Upper lobe of left lung (tissue), 6 donors: Measurements from ENCODE around the gene RGMB. TPM values are rescaled to one million over a fixed set of nuclear protein-coding genes. Genes with fewer than 3 reads are reported as not detected.

Experiments
- ATAC-seq, 2 donors: fragments of 200-7000 bp; cut with Tn5 transposase; one replicate each; pipeline ENCODE4 v1.9.1; 2022; ENCODE audit warnings: mild to moderate bottlenecking in 2 of 2, moderate library complexity in 2 of 2; ENCODE audit not compliant: low FRiP score in 2 of 2
- DNase-seq, 2 donors: peaks; one replicate each; pipeline ENCODE4 v3.0.0-alpha.2; 2019 to 2020
- H3K27ac ChIP-seq, 4 donors: fragments of 200-600 bp; sonication (generic); one replicate each; pipeline ENCODE4 v1.5.1; 2016 to 2019
- H3K27me3 ChIP-seq, 4 donors: fragments of 200-600 bp; sonication (generic); one replicate each; pipeline ENCODE4 v1.5.1; 2017 to 2019
- H3K36me3 ChIP-seq, 4 donors: fragments of 200-600 bp; sonication (generic); one replicate each; pipeline ENCODE4 v1.5.1; 2016 to 2019
- H3K4me1 ChIP-seq, 4 donors: fragments of 200-600 bp; sonication (generic); one replicate each; pipeline ENCODE4 v1.5.1; 2018 to 2019
- H3K4me3 ChIP-seq, 4 donors: fragments of 200-600 bp; sonication (generic); one replicate each; pipeline ENCODE4 v1.5.1; 2017 to 2019; ENCODE audit warnings: mild to moderate bottlenecking in 2 of 4, moderate library complexity in 1 of 4
- H3K9me3 ChIP-seq, 4 donors: fragments of 200-600 bp; sonication (generic); one replicate each; pipeline ENCODE4 v1.5.1; 2018 to 2019
- EP300 ChIP-seq, 4 donors: sonication (generic); formaldehyde crosslinking; IDR thresholded peaks; one replicate each; pipeline ENCODE4 v1.5.1; 2017; ENCODE audit warnings: antibody characterized with exemption in 4 of 4, control low read depth in 2 of 4
- POLR2A ChIP-seq, 4 donors: fragments of 450-650 bp; IDR thresholded peaks; one replicate each; pipeline ENCODE4 v1.5.1; 2016 to 2017; ENCODE audit warnings: antibody characterized with exemption in 4 of 4, mild to moderate bottlenecking in 2 of 4
- POLR2AphosphoS5 ChIP-seq, 2 donors: sonication (generic); formaldehyde crosslinking; IDR thresholded peaks; one replicate each; pipeline ENCODE4 v1.5.1; 2017; ENCODE audit warnings: antibody characterized with exemption in 2 of 2
- WGBS, 2 donors: methylation state at CpG; one replicate each; pipeline ENCODE4 v1.1.5; 2017 to 2018; 5-methylcytosine and 5-hydroxymethylcytosine counted together
- total RNA-seq, 6 donors: library from RNA; depleted of rRNA in 4 of 6; stranded (reverse); fragments of >200 nt in 4 of 6; gene quantifications; one replicate each; pipeline versions ENCODE4 v1.1.0 to v1.2.1, GENCODE V29; 2016 to 2021
- TF ChIP-seq, protein P1 (sequence below), 6 experiments: fragments of 450-650 bp in 4 of 6; fragments of 200-600 bp in 2 of 6; sonication (generic) in 2 of 6; IDR thresholded peaks; one replicate each; pipeline ENCODE4 v1.5.1; 2016 to 2019; ENCODE audit warnings: antibody characterized with exemption in 6 of 6
- donor health status: DM: no; HTN: no; CAD: no; lungs with moderate emphysema.
- donor health status: DM: no; HTN: yes; CAD: no; lungs with severe emphysema.

The RGMB gene
- total RNA-seq, 6 donors from 2014 or later = 19.0 to 52.2 (median 33.1) TPM

DNA sequence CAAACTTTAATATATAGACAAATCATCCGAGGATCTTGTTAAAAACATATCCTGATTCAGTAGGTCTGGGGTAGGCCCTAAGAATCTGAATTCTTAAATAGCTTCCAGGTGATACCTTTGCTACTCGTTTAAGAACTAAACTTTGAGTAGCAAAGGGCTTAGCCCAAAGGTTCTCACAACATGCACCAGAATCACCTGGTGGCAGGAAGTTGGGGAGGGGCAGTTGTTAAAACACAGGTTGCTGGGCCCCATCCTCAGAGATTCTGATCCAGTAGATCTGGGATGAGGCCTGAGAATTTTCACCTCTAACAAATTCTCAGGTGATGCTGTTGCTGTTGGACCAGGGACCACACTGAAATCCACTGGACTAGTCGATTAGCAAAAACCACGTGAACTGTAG, 20.0 kb upstream of the RGMB start:
- no peak for TF ChIP-seq EP300 (IDR thresholded peaks at IDR 0.05)
- TF ChIP-seq, protein P1, sequence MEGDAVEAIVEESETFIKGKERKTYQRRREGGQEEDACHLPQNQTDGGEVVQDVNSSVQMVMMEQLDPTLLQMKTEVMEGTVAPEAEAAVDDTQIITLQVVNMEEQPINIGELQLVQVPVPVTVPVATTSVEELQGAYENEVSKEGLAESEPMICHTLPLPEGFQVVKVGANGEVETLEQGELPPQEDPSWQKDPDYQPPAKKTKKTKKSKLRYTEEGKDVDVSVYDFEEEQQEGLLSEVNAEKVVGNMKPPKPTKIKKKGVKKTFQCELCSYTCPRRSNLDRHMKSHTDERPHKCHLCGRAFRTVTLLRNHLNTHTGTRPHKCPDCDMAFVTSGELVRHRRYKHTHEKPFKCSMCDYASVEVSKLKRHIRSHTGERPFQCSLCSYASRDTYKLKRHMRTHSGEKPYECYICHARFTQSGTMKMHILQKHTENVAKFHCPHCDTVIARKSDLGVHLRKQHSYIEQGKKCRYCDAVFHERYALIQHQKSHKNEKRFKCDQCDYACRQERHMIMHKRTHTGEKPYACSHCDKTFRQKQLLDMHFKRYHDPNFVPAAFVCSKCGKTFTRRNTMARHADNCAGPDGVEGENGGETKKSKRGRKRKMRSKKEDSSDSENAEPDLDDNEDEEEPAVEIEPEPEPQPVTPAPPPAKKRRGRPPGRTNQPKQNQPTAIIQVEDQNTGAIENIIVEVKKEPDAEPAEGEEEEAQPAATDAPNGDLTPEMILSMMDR (IDR thresholded peaks at IDR 0.05) = no peak
- no peak for TF ChIP-seq POLR2A (IDR thresholded peaks at IDR 0.05)
- TF ChIP-seq POLR2AphosphoS5 (IDR thresholded peaks at IDR 0.05) = no peak
- no peak overlapping the region for H3K27ac ChIP-seq
- WGBS, 2 donors = 80 to 82% methylated on average over 4 of the region's 4 CpGs

DNA sequence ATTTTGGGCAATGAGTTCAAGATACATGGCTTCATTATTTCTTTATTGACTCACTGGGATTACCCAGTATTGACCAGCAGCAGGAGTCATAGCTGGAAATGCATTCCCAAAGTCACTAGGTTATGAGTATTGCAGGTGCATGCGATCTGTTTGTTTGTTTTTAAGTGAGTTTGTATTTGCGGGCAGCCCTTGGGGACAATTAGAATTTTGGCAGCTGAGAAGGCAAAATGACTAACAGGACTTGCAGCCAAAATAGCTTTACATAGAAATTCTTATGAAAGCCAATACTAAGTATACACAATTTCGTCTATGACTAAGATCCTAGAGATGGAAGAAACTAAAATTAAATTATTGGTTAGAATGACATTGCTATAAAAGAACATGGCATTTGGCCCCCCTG, 18.1 kb upstream of the RGMB start:
- Histone ChIP-seq H3K9me3 (no peaks in the 10 kb centered on the region), H3K4me3 (no peak overlapping the region), H3K36me3 (no peaks in the 10 kb centered on the region), H3K27ac (no peak overlapping the region), H3K27me3 (no peaks in the 10 kb centered on the region), H3K4me1 (no peaks in the 10 kb centered on the region)
- DNase-seq = no peak
- WGBS, 2 donors = 84 to 92% methylated on average over 3 of the region's 3 CpGs
- TF ChIP-seq, protein P1 (IDR thresholded peaks at IDR 0.05) = no peak
- TF ChIP-seq POLR2A (IDR thresholded peaks at IDR 0.05) = no peak
- TF ChIP-seq POLR2AphosphoS5 (IDR thresholded peaks at IDR 0.05) = no peak
- no peak for TF ChIP-seq EP300 (IDR thresholded peaks at IDR 0.05)
- ATAC-seq = no peak

More for the DNA sequence above, 20.0 kb upstream of the RGMB start:
- Histone ChIP-seq H3K4me3 (no peak overlapping the region), H3K4me1 (no peaks in the 10 kb centered on the region), H3K36me3 (no peaks in the 10 kb centered on the region), H3K27me3 (no peaks in the 10 kb centered on the region), H3K9me3 (no peaks in the 10 kb centered on the region)
- DNase-seq = no peak
- ATAC-seq = no peak

GRCh38 chr5:98757978-98758377, 15.5 kb upstream of the RGMB start:
- Histone ChIP-seq H3K36me3 (no peaks in the 10 kb centered on the region), H3K4me1 (no peaks in the 10 kb centered on the region), H3K4me3 (no peak overlapping the region), H3K9me3 (no peaks in the 10 kb centered on the region), H3K27ac (no peak overlapping the region), H3K27me3 (no peaks in the 10 kb centered on the region)
- TF ChIP-seq POLR2A (IDR thresholded peaks at IDR 0.05) (no peak), EP300 (IDR thresholded peaks at IDR 0.05) (no peak), POLR2AphosphoS5 (IDR thresholded peaks at IDR 0.05) (no peak)
- TF ChIP-seq, protein P1 (IDR thresholded peaks at IDR 0.05) = no peak
- no peak for ATAC-seq
- 86 to 89% methylated on average over 2 of the region's 2 CpGs for WGBS, 2 donors
- no peak for DNase-seq

DNA sequence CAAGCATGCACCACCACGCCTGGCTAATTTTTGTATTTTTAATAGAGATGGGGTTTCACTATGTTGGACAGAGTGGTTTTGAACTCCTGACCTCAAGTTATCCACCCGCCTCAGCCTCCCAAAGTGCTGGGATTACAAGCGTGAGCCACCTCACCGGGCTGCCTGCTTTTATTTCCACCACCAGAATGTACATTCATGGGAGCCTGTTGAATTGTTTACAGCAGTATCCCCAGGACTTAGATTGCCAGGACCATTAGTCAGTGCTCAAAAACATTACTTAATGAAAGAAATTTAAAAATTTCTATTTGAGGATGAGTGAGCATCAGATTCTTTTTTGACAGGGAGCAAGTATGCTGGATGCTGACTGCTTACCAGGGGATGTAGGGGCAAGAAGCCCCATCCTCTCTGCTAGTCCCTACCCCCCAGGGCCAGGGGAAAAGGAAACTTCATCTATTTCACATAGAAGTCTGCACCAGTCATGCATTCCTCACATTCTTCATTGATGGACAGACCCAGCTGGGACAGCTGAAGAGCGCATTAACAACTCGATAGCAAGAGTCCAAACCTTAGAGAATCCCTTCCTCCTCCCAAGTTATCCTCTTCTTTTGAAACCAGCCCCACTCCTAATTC, 10.3 kb upstream of the RGMB start:
- DNase-seq (no peak), ATAC-seq (no peak)
- H3K27ac ChIP-seq = no peak overlapping the region
- no peak for TF ChIP-seq POLR2A (IDR thresholded peaks at IDR 0.05)
- no peak for TF ChIP-seq EP300 (IDR thresholded peaks at IDR 0.05)
- TF ChIP-seq, protein P1 (IDR thresholded peaks at IDR 0.05) = no peak
- TF ChIP-seq POLR2AphosphoS5 (IDR thresholded peaks at IDR 0.05) = no peak
- no peaks in the 10 kb centered on the region for H3K36me3 ChIP-seq
- H3K4me1 ChIP-seq = peaks cover 0 to 2% (median 1%) of the 10 kb centered on the region in 4 donors
- WGBS, 2 donors = 83 to 87% methylated on average over 6 of the region's 6 CpGs
- no peaks in the 10 kb centered on the region for H3K27me3 ChIP-seq
- H3K4me3 ChIP-seq = no peak overlapping the region
- H3K9me3 ChIP-seq = no peaks in the 10 kb centered on the region

DNA sequence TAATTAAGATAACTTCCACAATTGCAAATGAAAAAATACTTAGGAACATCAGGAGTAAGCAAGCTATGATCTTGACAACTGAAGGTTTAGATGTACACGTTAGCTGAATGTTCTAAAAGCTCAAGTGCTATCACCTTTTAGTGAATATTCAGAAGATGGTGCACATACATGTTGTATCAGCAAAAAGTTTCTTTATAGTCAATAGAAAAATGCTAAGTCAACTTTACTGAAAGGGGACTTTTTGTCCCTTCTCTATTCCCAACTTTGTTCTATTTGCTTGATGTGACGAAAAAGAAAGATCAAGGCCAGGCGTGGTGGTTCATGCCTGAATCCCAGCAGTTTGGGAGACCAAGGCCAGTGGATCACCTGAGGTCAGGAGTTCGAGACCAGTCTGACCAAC, 7.6 kb upstream of the RGMB start:
- Histone ChIP-seq H3K4me3 (no peak overlapping the region), H3K27me3 (peaks cover 0 to 11% (median 3%) of the 10 kb centered on the region in 4 donors), H3K9me3 (no peaks in the 10 kb centered on the region), H3K36me3 (no peaks in the 10 kb centered on the region), H3K27ac (no peak overlapping the region), H3K4me1 (peaks cover 5 to 25% (median 19%) of the 10 kb centered on the region in 4 donors)
- DNase-seq = no peak
- TF ChIP-seq, protein P1 (IDR thresholded peaks at IDR 0.05) = no peak
- WGBS, 2 donors = 96 to 98% methylated on average over 4 of the region's 4 CpGs
- no peak for ATAC-seq
